Neuronal stem cell (in vitro differentiated cells): ENCODE results near the gene PLK2.
A peak's percentile ranks its signal among the peaks of the same experiment; 100 is the strongest.

Experiments used
- DNase-seq: peaks from one replicate; pipeline ENCODE4 v3.0.0-alpha.2; 2013; ENCODE audit warnings: low spot score
- H2AFZ ChIP-seq: one replicate; pipeline ENCODE4 v1.6.1; 2013; ENCODE audit warnings: mild to moderate bottlenecking, low read length, inconsistent platforms
- H2AK5ac ChIP-seq: 2 replicates; pipeline ENCODE4 v1.6.1; 2013; ENCODE audit warnings: low read depth, mild to moderate bottlenecking, inconsistent platforms, low read length, moderate library complexity, mixed read lengths
- H2BK120ac ChIP-seq: 2 replicates; pipeline ENCODE4 v1.6.1; 2013; ENCODE audit warnings: low read depth, mild to moderate bottlenecking, inconsistent platforms, low read length, moderate library complexity, mixed read lengths
- H2BK12ac ChIP-seq: one replicate; pipeline ENCODE4 v1.6.1; 2013; ENCODE audit warnings: low read length, inconsistent platforms
- H2BK15ac ChIP-seq: 2 replicates; pipeline ENCODE4 v1.6.1; 2013; ENCODE audit warnings: mild to moderate bottlenecking, low read length, inconsistent platforms, mixed read lengths
- H2BK5ac ChIP-seq: one replicate; pipeline ENCODE4 v1.6.1; 2013; ENCODE audit warnings: inconsistent platforms, mild to moderate bottlenecking, low read length, moderate library complexity
- H3K14ac ChIP-seq: one replicate; pipeline ENCODE4 v1.6.1; 2013; ENCODE audit warnings: low read length, inconsistent platforms
- H3K18ac ChIP-seq: 2 replicates; pipeline ENCODE4 v1.6.1; 2013; ENCODE audit warnings: low read length, inconsistent platforms
- H3K23ac ChIP-seq: 2 replicates; pipeline ENCODE4 v1.6.1; 2013; ENCODE audit warnings: low read depth, mild to moderate bottlenecking, mixed read lengths, low read length, inconsistent platforms; ENCODE audit not compliant: poor library complexity
- H3K27ac ChIP-seq: replicated peaks from 3 replicates; pipeline ENCODE4 v1.5.1; 2013; ENCODE audit warnings: low read length, inconsistent platforms
- H3K27me3 ChIP-seq, 3 experiments: 2 replicates each; pipeline ENCODE4 v1.6.1; 2013; ENCODE audit warnings: low read length in 3 of 3, mild to moderate bottlenecking in 2 of 3, inconsistent platforms in 1 of 3, low read depth in 1 of 3, mixed read lengths in 1 of 3, moderate library complexity in 1 of 3; ENCODE audit not compliant: control insufficient read depth in 3 of 3, insufficient read depth in 3 of 3
- H3K36me3 ChIP-seq, 2 donors: replicated peaks in 1 of 2; 2 replicates each; pipeline ENCODE4 v1.6.1; 2013; ENCODE audit warnings: low read length in 2 of 2; ENCODE audit not compliant: control insufficient read depth in 2 of 2, insufficient read depth in 2 of 2
- H3K4ac ChIP-seq: 2 replicates; pipeline ENCODE4 v1.6.1; 2013; ENCODE audit warnings: inconsistent platforms, mild to moderate bottlenecking, low read length, moderate library complexity
- H3K4me1 ChIP-seq, 2 donors: 1 replicate in 1 of 2; 2 replicates in 1 of 2; pipeline ENCODE4 v1.6.1; 2013; ENCODE audit warnings: low read length in 2 of 2, low read depth in 1 of 2; ENCODE audit not compliant: control insufficient read depth in 2 of 2, insufficient read depth in 1 of 2
- H3K4me2 ChIP-seq: one replicate; pipeline ENCODE4 v1.6.1; 2013; ENCODE audit warnings: mild to moderate bottlenecking, low read length, inconsistent platforms; ENCODE audit not compliant: insufficient read depth, poor library complexity, severe bottlenecking
- H3K4me3 ChIP-seq, 2 donors: 2 replicates each; pipeline ENCODE4 v1.5.1; 2013; ENCODE audit warnings: low read length in 2 of 2, mild to moderate bottlenecking in 2 of 2, inconsistent platforms in 1 of 2, moderate library complexity in 1 of 2
- H3K79me1 ChIP-seq: one replicate; pipeline ENCODE4 v1.6.1; 2013; ENCODE audit warnings: low read depth, mild to moderate bottlenecking, inconsistent platforms, low read length, moderate library complexity
- H3K9ac ChIP-seq: one replicate; pipeline ENCODE4 v1.6.1; 2013; ENCODE audit warnings: mild to moderate bottlenecking, low read depth, low read length, inconsistent platforms; ENCODE audit not compliant: poor library complexity
- H3K9me3 ChIP-seq, 2 donors: replicated peaks in 1 of 2; 2 replicates each; pipeline versions ENCODE3 to v1.6.1; 2013; ENCODE audit warnings: low read length in 2 of 2, mild to moderate bottlenecking in 2 of 2, inconsistent platforms in 1 of 2, low read depth in 1 of 2, mixed read lengths in 1 of 2, moderate library complexity in 1 of 2; ENCODE audit not compliant: control insufficient read depth in 2 of 2, insufficient read depth in 1 of 2
- H4K8ac ChIP-seq: one replicate; pipeline ENCODE4 v1.6.1; 2013; ENCODE audit warnings: low read depth, mild to moderate bottlenecking, inconsistent platforms, low read length, moderate library complexity
- H4K91ac ChIP-seq: one replicate; pipeline ENCODE4 v1.6.1; 2013; ENCODE audit warnings: low read length, low read depth, mild to moderate bottlenecking, inconsistent platforms; ENCODE audit not compliant: poor library complexity
- WGBS, 2 donors: extraction: QIAGEN DNeasy Blood & Tissue Kit; methylation state at CpG; one replicate each; pipeline ENCODE4 v1.1.7; 2013; ENCODE audit warnings: missing lambda C conversion rate in 2 of 2, mixed read lengths in 1 of 2; ENCODE audit not compliant: insufficient read length in 2 of 2, insufficient replicate concordance in 1 of 2; ENCODE audit errors: extremely low coverage in 2 of 2; 5-methylcytosine and 5-hydroxymethylcytosine counted together

PLK2 gene

GRCh38 chr5:58466939-58467338, 7.1 kb upstream of the PLK2 start:
- H3K27ac ChIP-seq = no peak overlapping the region
- peak overlapping the region; percentile 17 for H2AFZ ChIP-seq
- no peak overlapping the region for H2BK5ac ChIP-seq
- no peak overlapping the region for H3K4me2 ChIP-seq
- H2BK15ac ChIP-seq = no peak overlapping the region
- no peaks in the 10 kb centered on the region for H3K79me1 ChIP-seq
- no peaks in the 10 kb centered on the region for H3K9me3 ChIP-seq
- no peak for DNase-seq
- H3K9ac ChIP-seq = no peak overlapping the region
- no peak overlapping the region for H2BK120ac ChIP-seq
- H4K8ac ChIP-seq = no peak overlapping the region
- H2AK5ac ChIP-seq = no peak overlapping the region
- no peak overlapping the region for H3K4ac ChIP-seq
- no peak overlapping the region for H3K4me3 ChIP-seq
- H2BK12ac ChIP-seq = no peak overlapping the region
- H3K4me1 ChIP-seq = peaks cover 5 to 6% of the 10 kb centered on the region in 2 donors
- H4K91ac ChIP-seq = no peak overlapping the region
- H3K36me3 ChIP-seq = no peaks in the 10 kb centered on the region
- no peaks in the 10 kb centered on the region for H3K27me3 ChIP-seq
- H3K14ac ChIP-seq = no peak overlapping the region
- H3K18ac ChIP-seq = no peak overlapping the region
- no CpG with 5 or more reads among the region's 4 CpGs for WGBS, 2 donors
- H3K23ac ChIP-seq = no peak overlapping the region

GRCh38 chr5:58462623-58463230, 2.8 kb upstream of the PLK2 start:
- Histone ChIP-seq H4K91ac (no peak overlapping the region), H3K18ac (no peak overlapping the region), H3K4ac (no peak overlapping the region), H2BK12ac (no peak overlapping the region), H4K8ac (no peak overlapping the region), H3K4me3 (no peak overlapping the region), H3K9ac (no peak overlapping the region), H2AFZ (peak overlapping the region; percentile 48), H3K4me2 (no peak overlapping the region), H3K79me1 (peaks cover 4% of the 10 kb centered on the region), H3K27ac (no peak overlapping the region), H3K36me3 (peaks cover 0 to 11% of the 10 kb centered on the region in 2 donors), H2AK5ac (no peak overlapping the region), H3K27me3 (no peaks in the 10 kb centered on the region), H2BK15ac (no peak overlapping the region), H3K4me1 (peaks cover 5 to 15% of the 10 kb centered on the region in 2 donors), H2BK5ac (no peak overlapping the region), H3K9me3 (no peaks in the 10 kb centered on the region), H2BK120ac (no peak overlapping the region), H3K23ac (no peak overlapping the region), H3K14ac (no peak overlapping the region)
- no CpG with 5 or more reads among the region's 4 CpGs for WGBS, 2 donors
- DNase-seq = peak; percentile 59

GRCh38 chr5:58462154-58462553, 2.3 kb upstream of the PLK2 start:
- DNase-seq = no peak
- no peak overlapping the region for H3K9ac ChIP-seq
- no peak overlapping the region for H3K4me3 ChIP-seq
- peaks cover 0 to 16% of the 10 kb centered on the region in 2 donors for H3K36me3 ChIP-seq
- no peak overlapping the region for H2BK120ac ChIP-seq
- H4K91ac ChIP-seq = no peak overlapping the region
- no peak overlapping the region for H4K8ac ChIP-seq
- no peak overlapping the region for H3K23ac ChIP-seq
- H2BK15ac ChIP-seq = no peak overlapping the region
- H3K4me2 ChIP-seq = no peak overlapping the region
- no peak overlapping the region for H3K4ac ChIP-seq
- peak overlapping the region; percentile 48 for H2AFZ ChIP-seq
- no peak overlapping the region for H2BK5ac ChIP-seq
- H3K9me3 ChIP-seq = no peaks in the 10 kb centered on the region
- WGBS, 2 donors = no CpG with 5 or more reads among the region's 3 CpGs
- no peak overlapping the region for H2AK5ac ChIP-seq
- H3K79me1 ChIP-seq = peaks cover 4% of the 10 kb centered on the region
- H3K18ac ChIP-seq = no peak overlapping the region
- H3K27ac ChIP-seq = peak overlapping the region; percentile 47
- peaks cover 5 to 21% of the 10 kb centered on the region in 2 donors for H3K4me1 ChIP-seq
- H3K14ac ChIP-seq = no peak overlapping the region
- H3K27me3 ChIP-seq = no peaks in the 10 kb centered on the region
- no peak overlapping the region for H2BK12ac ChIP-seq

- Histone ChIP-seq H4K91ac (no peak overlapping the region), H3K4me1 (peaks cover 2 to 23% of the 10 kb centered on the region in 2 donors), H3K4me2 (peak overlapping the region; percentile 90), H3K4ac (no peak overlapping the region), H3K14ac (no peak overlapping the region), H2BK5ac (peak overlapping the region; percentile 90), H2AK5ac (no peak overlapping the region), H2AFZ (peak overlapping the region; percentile 97), H3K23ac (peak overlapping the region; percentile 73), H3K18ac (peak overlapping the region; percentile 99), H3K79me1 (peaks cover 4% of the 10 kb centered on the region), H4K8ac (no peak overlapping the region), H3K9me3 (no peaks in the 10 kb centered on the region), H2BK120ac (no peak overlapping the region), H2BK12ac (peak overlapping the region; percentile 46), H3K4me3 (peak overlapping the region; percentile 90 to 96), H3K27ac (peak overlapping the region; percentile 66), H3K27me3 (no peaks in the 10 kb centered on the region), H2BK15ac (peak overlapping the region; percentile 49), H3K9ac (peak overlapping the region; percentile 94), H3K36me3 (peaks cover 3 to 30% of the 10 kb centered on the region in 2 donors)
- WGBS, 2 donors = no CpG with 5 or more reads among the region's 30 CpGs
- DNase-seq = peak; percentile 93
Observed at GRCh38 chr5:58460732-58461286, 923 bp upstream of the PLK2 start.
